NT2/D1 (cell line): ENCODE results near the gene SYTL2.

ENCODE experiments used
- DNase-seq: peaks from one replicate; pipeline ENCODE4 v3.0.0-alpha.2; 2011; ENCODE audit warnings: low read depth, low spot score
- H3K27me3 ChIP-seq: 2 replicates; pipeline ENCODE4 v1.6.0; 2011; ENCODE audit warnings: mild to moderate bottlenecking; ENCODE audit not compliant: insufficient read length, insufficient read depth
- H3K36me3 ChIP-seq: 2 replicates; pipeline ENCODE4 v1.6.1; 2011; ENCODE audit warnings: mild to moderate bottlenecking, low read length, mixed read lengths; ENCODE audit not compliant: insufficient read depth, insufficient read length
- H3K4me1 ChIP-seq: 2 replicates; pipeline ENCODE4 v1.5.1; 2011; ENCODE audit not compliant: insufficient read depth, insufficient read length
- H3K4me3 ChIP-seq: 2 replicates; pipeline ENCODE4 v1.5.1; 2011; ENCODE audit warnings: low read depth; ENCODE audit not compliant: insufficient read length
- H3K9ac ChIP-seq: 2 replicates; pipeline ENCODE4 v1.6.0; 2011; ENCODE audit warnings: low read depth; ENCODE audit not compliant: insufficient read length
- H3K9me3 ChIP-seq: 2 replicates; pipeline ENCODE4 v1.5.1; 2011; ENCODE audit warnings: mild to moderate bottlenecking, low read length; ENCODE audit not compliant: insufficient read depth
- SUZ12 ChIP-seq: IDR thresholded peaks from 2 replicates; pipeline ENCODE4 v1.6.1; 2011; ENCODE audit not compliant: insufficient read length, insufficient read depth; ENCODE audit errors: extremely low read depth
- YY1 ChIP-seq: IDR thresholded peaks from 2 replicates; pipeline ENCODE4 v1.6.1; 2011; ENCODE audit not compliant: insufficient read length, insufficient read depth
- ZNF274 ChIP-seq: IDR thresholded peaks from 2 replicates; pipeline ENCODE4 v1.6.1; 2011; ENCODE audit warnings: mild to moderate bottlenecking, low read depth, low read length

SYTL2 gene

DNA sequence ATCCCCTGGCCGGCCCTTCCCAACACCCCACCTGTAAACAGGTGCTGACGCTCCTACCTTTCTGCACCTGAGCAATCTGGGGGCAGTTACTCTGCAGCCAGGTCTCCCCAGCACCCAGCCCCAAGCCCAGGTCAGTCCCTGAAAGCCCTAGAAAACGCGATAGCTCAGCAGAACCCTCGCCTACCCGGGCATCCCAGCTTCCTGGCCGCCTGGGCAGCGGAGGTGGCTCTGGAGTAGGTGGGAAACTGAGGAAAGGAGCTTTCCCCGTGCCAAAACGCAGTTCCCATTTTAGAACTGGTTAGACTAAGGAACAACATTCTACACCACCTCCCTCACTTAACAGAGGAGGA is 445 bp downstream of the SYTL2 start:
- H3K4me1 ChIP-seq, result no peaks in the 10 kb centered on the region
- peak overlapping the region; percentile 61 for H3K9ac ChIP-seq
- no peaks in the 10 kb centered on the region for H3K9me3 ChIP-seq
- TF ChIP-seq YY1, result no peak
- TF ChIP-seq SUZ12, result no peak
- no peak for TF ChIP-seq ZNF274
- H3K36me3 ChIP-seq, result no peaks in the 10 kb centered on the region
- peaks cover 35% of the 10 kb centered on the region for H3K27me3 ChIP-seq
- no peak for DNase-seq
- peak overlapping the region; percentile 67 for H3K4me3 ChIP-seq

DNA sequence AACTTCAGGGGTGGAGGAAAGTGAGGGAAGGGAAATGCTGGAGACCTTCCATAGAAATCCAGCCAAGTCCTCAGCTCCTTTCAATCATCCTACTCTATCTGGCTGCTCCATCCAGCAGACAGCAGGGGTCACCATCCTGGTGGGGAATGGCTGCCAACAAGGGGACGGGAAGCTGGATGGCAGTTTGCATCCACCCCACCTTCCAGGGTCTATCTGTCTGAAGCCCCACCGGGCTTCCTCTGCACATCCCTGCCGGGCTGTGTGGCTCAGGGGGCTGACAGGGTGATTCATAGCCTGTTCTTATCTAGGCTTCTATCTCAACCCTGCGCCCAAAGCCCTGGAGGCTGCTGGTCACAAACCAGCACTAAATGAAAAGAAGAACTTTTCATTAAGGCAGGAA is 1.1 kb downstream of the SYTL2 start:
- no peak overlapping the region for H3K9ac ChIP-seq

GRCh38 chr11:85809191-85809590 is 1.8 kb downstream of the SYTL2 start:
- H3K36me3 ChIP-seq, result no peaks in the 10 kb centered on the region
- H3K4me1 ChIP-seq, result no peaks in the 10 kb centered on the region
- H3K4me3 ChIP-seq, result no peak overlapping the region
- H3K9ac ChIP-seq, result no peak overlapping the region
- no peak for TF ChIP-seq YY1
- TF ChIP-seq SUZ12, result no peak
- no peak for TF ChIP-seq ZNF274
- no peaks in the 10 kb centered on the region for H3K9me3 ChIP-seq
- no peak for DNase-seq
- peaks cover 35% of the 10 kb centered on the region for H3K27me3 ChIP-seq

More for the DNA sequence above, 1.1 kb downstream of the SYTL2 start:
- peak overlapping the region; percentile 67 for H3K4me3 ChIP-seq
- no peaks in the 10 kb centered on the region for H3K36me3 ChIP-seq
- H3K4me1 ChIP-seq, result no peaks in the 10 kb centered on the region
- DNase-seq, result peak; percentile 22
- peaks cover 35% of the 10 kb centered on the region for H3K27me3 ChIP-seq
- TF ChIP-seq SUZ12 (no peak), ZNF274 (no peak), YY1 (no peak)
- no peaks in the 10 kb centered on the region for H3K9me3 ChIP-seq

GRCh38 chr11:85806876-85807275 is 4.1 kb downstream of the SYTL2 start:
- H3K36me3 ChIP-seq, result no peaks in the 10 kb centered on the region
- peaks cover 20% of the 10 kb centered on the region for H3K27me3 ChIP-seq
- no peaks in the 10 kb centered on the region for H3K4me1 ChIP-seq
- no peak for DNase-seq
- TF ChIP-seq SUZ12, result no peak
- no peak for TF ChIP-seq YY1
- TF ChIP-seq ZNF274, result no peak
- no peak overlapping the region for H3K9ac ChIP-seq
- H3K4me3 ChIP-seq, result no peak overlapping the region
- no peaks in the 10 kb centered on the region for H3K9me3 ChIP-seq

GRCh38 chr11:85806016-85806415 is 4.9 kb downstream of the SYTL2 start:
- H3K27me3 ChIP-seq, result peaks cover 15% of the 10 kb centered on the region
- no peak overlapping the region for H3K4me3 ChIP-seq
- TF ChIP-seq SUZ12, result no peak
- no peak for TF ChIP-seq YY1
- no peak for TF ChIP-seq ZNF274
- no peaks in the 10 kb centered on the region for H3K36me3 ChIP-seq
- no peaks in the 10 kb centered on the region for H3K9me3 ChIP-seq
- no peak for DNase-seq
- no peaks in the 10 kb centered on the region for H3K4me1 ChIP-seq
- H3K9ac ChIP-seq, result no peak overlapping the region

GRCh38 chr11:85805387-85805786 is 5.6 kb downstream of the SYTL2 start:
- Histone ChIP-seq H3K36me3 (no peaks in the 10 kb centered on the region), H3K4me3 (no peak overlapping the region), H3K9me3 (no peaks in the 10 kb centered on the region), H3K27me3 (peaks cover 10% of the 10 kb centered on the region), H3K9ac (no peak overlapping the region), H3K4me1 (no peaks in the 10 kb centered on the region)
- no peak for TF ChIP-seq ZNF274
- TF ChIP-seq YY1, result no peak
- no peak for TF ChIP-seq SUZ12
- DNase-seq, result no peak

GRCh38 chr11:85803920-85804319 is 7.0 kb downstream of the SYTL2 start:
- Histone ChIP-seq H3K4me3 (no peak overlapping the region), H3K27me3 (no peaks in the 10 kb centered on the region), H3K9me3 (no peaks in the 10 kb centered on the region), H3K9ac (no peak overlapping the region), H3K36me3 (no peaks in the 10 kb centered on the region), H3K4me1 (no peaks in the 10 kb centered on the region)
- DNase-seq, result no peak
- TF ChIP-seq YY1 (no peak), ZNF274 (no peak), SUZ12 (no peak)

- Histone ChIP-seq H3K4me1 (no peaks in the 10 kb centered on the region), H3K4me3 (no peak overlapping the region), H3K36me3 (no peaks in the 10 kb centered on the region), H3K27me3 (no peaks in the 10 kb centered on the region), H3K9me3 (no peaks in the 10 kb centered on the region), H3K9ac (no peak overlapping the region)
- TF ChIP-seq ZNF274 (no peak), SUZ12 (no peak), YY1 (no peak)
- no peak for DNase-seq
Measured at GRCh38 chr11:85803303-85803702, 7.6 kb downstream of the SYTL2 start.
